Measurements from ENCODE around the gene CXCL12.

CXCL12 gene

GRCh38 chr10:44383749-44384600 is 922 bp downstream of the CXCL12 start:
- no peak for DNase-seq

- DNase-seq: no peak
These were observed 1.7 kb downstream of the CXCL12 start for GRCh38 chr10:44382981-44383748.

GRCh38 chr10:44382131-44382858 is 2.6 kb downstream of the CXCL12 start:
- no peak for DNase-seq

GRCh38 chr10:44380829-44381600 is 3.9 kb downstream of the CXCL12 start:
- no peak for DNase-seq

GRCh38 chr10:44379907-44380306 is 5.0 kb downstream of the CXCL12 start:
- DNase-seq: no peak

- no peak for DNase-seq
These were observed 6.3 kb downstream of the CXCL12 start for GRCh38 chr10:44378626-44379025.

- no peak for DNase-seq
These were observed 7.1 kb downstream of the CXCL12 start for GRCh38 chr10:44377651-44378310.

- no peak for DNase-seq
These were observed 8.3 kb downstream of the CXCL12 start for GRCh38 chr10:44376472-44377099.

GRCh38 chr10:44374155-44374554 is 10.7 kb downstream of the CXCL12 start:
- no peak for DNase-seq

- DNase-seq: no peak
These were observed 11.4 kb downstream of the CXCL12 start for GRCh38 chr10:44373341-44373995.

GRCh38 chr10:44372181-44372580 is 12.7 kb downstream of the CXCL12 start:
- no peak for DNase-seq

- DNase-seq: no peak
These were observed 14.1 kb downstream of the CXCL12 start for GRCh38 chr10:44370731-44371248.

GRCh38 chr10:44369854-44370253 is 15.0 kb downstream of the CXCL12 start:
- no peak for DNase-seq

GRCh38 chr10:44369296-44369695 is 15.6 kb downstream of the CXCL12 start:
- DNase-seq: no peak

GRCh38 chr10:44368637-44369036 is 16.3 kb downstream of the CXCL12 start:
- DNase-seq: no peak

GRCh38 chr10:44366941-44367630 is 17.8 kb downstream of the CXCL12 start:
- no peak for DNase-seq

GRCh38 chr10:44364566-44364965 is 20.3 kb downstream of the CXCL12 start:
- DNase-seq: no peak

GRCh38 chr10:44363716-44364115 is 21.2 kb downstream of the CXCL12 start:
- DNase-seq: no peak

- no peak for DNase-seq
These were observed 21.8 kb downstream of the CXCL12 start for GRCh38 chr10:44362866-44363711.

Measured in MV-4-11 (cell line).